HepG2 (cell line): ENCODE measurements around the gene PHKB. TPM values are rescaled to one million over a fixed set of nuclear protein-coding genes. Genes with fewer than 3 reads are reported as not detected.

Experiments used
- AHDC1 ChIP-seq: sonication (generic); formaldehyde crosslinking; IDR thresholded peaks from 2 replicates; pipeline ENCODE4 v1.5.1; 2020; ENCODE audit warnings: mild to moderate bottlenecking, missing genetic modification reagents, borderline replicate concordance
- EP300 ChIP-seq, 3 experiments: sonication (generic) in 1 of 3; formaldehyde crosslinking in 1 of 3; IDR thresholded peaks; 2 replicates each; pipeline versions ENCODE4 v1.5.1 to v1.6.1; 2011 to 2020; ENCODE audit warnings: low read depth in 2 of 3, low read length in 2 of 3, borderline replicate concordance in 1 of 3, improper control_type of control experiment in 1 of 3, mild to moderate bottlenecking in 1 of 3, missing genetic modification reagents in 1 of 3, moderate library complexity in 1 of 3
- FOXO1 ChIP-seq: sonication (generic); formaldehyde crosslinking; IDR thresholded peaks from 2 replicates; pipeline ENCODE4 v1.4.0; 2020; ENCODE audit warnings: missing genetic modification reagents
- HNRNPH1 ChIP-seq: fragments of 200-400 bp; formaldehyde crosslinking; optimal IDR thresholded peaks from 2 replicates; pipeline ENCODE3; 2017; ENCODE audit warnings: mild to moderate bottlenecking, low read depth, low read length
- IRF2 ChIP-seq: IDR thresholded peaks from 2 replicates; pipeline ENCODE4 v1.6.1; 2018; ENCODE audit warnings: missing genetic modification reagents, missing compliant biosample characterization
- RXRB ChIP-seq: IDR thresholded peaks from 2 replicates; pipeline ENCODE4 v1.6.1; 2016; ENCODE audit warnings: borderline replicate concordance, missing genetic modification reagents, missing compliant biosample characterization
- SIX1 ChIP-seq: sonication (generic); formaldehyde crosslinking; IDR thresholded peaks from 2 replicates; pipeline ENCODE4 v1.4.0; 2020; ENCODE audit warnings: missing genetic modification reagents, borderline replicate concordance
- SKI ChIP-seq: fragments of 450-650 bp; IDR thresholded peaks from one replicate; pipeline ENCODE4 v1.6.1; 2018; ENCODE audit warnings: mild to moderate bottlenecking; ENCODE audit not compliant: partially characterized antibody
- SMARCE1 ChIP-seq: fragments of 450-650 bp; IDR thresholded peaks from 2 replicates; pipeline ENCODE4 v1.6.1; 2017; ENCODE audit warnings: borderline replicate concordance
- YEATS2 ChIP-seq: sonication (generic); formaldehyde crosslinking; IDR thresholded peaks from 2 replicates; pipeline ENCODE4 v1.4.0; 2020; ENCODE audit warnings: missing genetic modification reagents, borderline replicate concordance
- ZBTB3 ChIP-seq: sonication (generic); formaldehyde crosslinking; IDR thresholded peaks from 2 replicates; pipeline ENCODE4 v1.4.0; 2020; ENCODE audit warnings: low read depth, mild to moderate bottlenecking, moderate library complexity, missing genetic modification reagents, borderline replicate concordance
- ZNF354B ChIP-seq: sonication (generic); formaldehyde crosslinking; IDR thresholded peaks from 2 replicates; pipeline ENCODE4 v1.8.0; 2022; ENCODE audit warnings: mild to moderate bottlenecking, missing genetic modification reagents
- ZNF362 ChIP-seq: sonication (generic); formaldehyde crosslinking; IDR thresholded peaks from 2 replicates; pipeline ENCODE4 v1.4.0; 2020; ENCODE audit warnings: missing genetic modification reagents, mild to moderate bottlenecking, borderline replicate concordance
- ZNF652 ChIP-seq: IDR thresholded peaks from 2 replicates; pipeline ENCODE4 v1.6.1; 2016; ENCODE audit warnings: low read depth, borderline replicate concordance
- polyA plus RNA-seq, 8 experiments: library from polyadenylated mRNA; depleted of rRNA in 3 of 8; stranded (reverse) in 7 of 8; unstranded in 1 of 8; fragments of >200 nt; fragmentation: Illumina TruSeq in 4 of 8; extraction: Trizol in 4 of 8; gene quantifications; 2 replicates each; pipeline versions ENCODE4 v1.2.1 to v1.2.3, GENCODE V29; 2011 to 2016; ENCODE audit warnings: low read depth in 4 of 8, missing spikeins in 1 of 8, mixed read lengths in 1 of 8; ENCODE audit not compliant: insufficient read depth in 1 of 8
- total RNA-seq, 5 experiments: library from RNA; depleted of rRNA; stranded (reverse); fragments of >200 nt; fragmentation: Illumina TruSeq; extraction: Trizol; gene quantifications; 2 replicates each; pipeline ENCODE4 v1.2.3, GENCODE V29; 2016; ENCODE audit warnings: low read depth in 1 of 5
- TF ChIP-seq, protein P1 (sequence below): sonication (generic); formaldehyde crosslinking; IDR thresholded peaks from 2 replicates; pipeline ENCODE4 v1.4.0; 2020; ENCODE audit warnings: mild to moderate bottlenecking, missing genetic modification reagents
- TF ChIP-seq, protein P2 (sequence below): sonication (generic); formaldehyde crosslinking; IDR thresholded peaks from 2 replicates; pipeline ENCODE4 v1.4.0; 2020; ENCODE audit warnings: missing genetic modification reagents
- TF ChIP-seq, protein P3 (sequence below): IDR thresholded peaks from 2 replicates; pipeline ENCODE4 v1.6.1; 2016; ENCODE audit warnings: low read depth

The PHKB gene
- total and polyA plus RNA-seq, 2 of the 13 experiments (the other 11 are each of a cell fraction or from before 2014, with no cell fraction given), result 66.0 to 80.8 TPM

DNA sequence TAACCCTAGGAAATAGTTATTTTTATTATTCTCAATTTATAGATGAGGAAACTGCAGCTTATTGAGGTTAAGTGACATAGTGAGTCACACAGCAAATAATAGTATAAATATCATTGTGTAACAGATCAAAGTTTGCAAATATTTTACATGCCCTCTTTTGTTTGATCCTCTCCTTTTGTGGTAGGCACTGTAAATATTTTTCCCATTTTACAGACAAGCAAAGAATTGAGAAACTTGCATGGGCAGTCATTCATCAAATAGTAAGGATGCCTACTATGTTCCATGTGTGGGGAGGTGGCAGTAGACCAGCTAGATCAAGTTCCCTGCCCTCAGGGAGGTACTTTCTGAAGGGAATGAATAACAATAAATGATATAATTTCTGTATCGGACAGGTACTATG is 173.0 kb downstream of the PHKB start (continued):
- TF ChIP-seq SIX1 (CRISPR knock-in tag), result peak; percentile 87; the same call in 1 of the 2 replicates
- TF ChIP-seq, protein P1, sequence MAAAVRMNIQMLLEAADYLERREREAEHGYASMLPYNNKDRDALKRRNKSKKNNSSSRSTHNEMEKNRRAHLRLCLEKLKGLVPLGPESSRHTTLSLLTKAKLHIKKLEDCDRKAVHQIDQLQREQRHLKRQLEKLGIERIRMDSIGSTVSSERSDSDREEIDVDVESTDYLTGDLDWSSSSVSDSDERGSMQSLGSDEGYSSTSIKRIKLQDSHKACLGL (CRISPR knock-in tag), result no peak
- TF ChIP-seq, protein P2, sequence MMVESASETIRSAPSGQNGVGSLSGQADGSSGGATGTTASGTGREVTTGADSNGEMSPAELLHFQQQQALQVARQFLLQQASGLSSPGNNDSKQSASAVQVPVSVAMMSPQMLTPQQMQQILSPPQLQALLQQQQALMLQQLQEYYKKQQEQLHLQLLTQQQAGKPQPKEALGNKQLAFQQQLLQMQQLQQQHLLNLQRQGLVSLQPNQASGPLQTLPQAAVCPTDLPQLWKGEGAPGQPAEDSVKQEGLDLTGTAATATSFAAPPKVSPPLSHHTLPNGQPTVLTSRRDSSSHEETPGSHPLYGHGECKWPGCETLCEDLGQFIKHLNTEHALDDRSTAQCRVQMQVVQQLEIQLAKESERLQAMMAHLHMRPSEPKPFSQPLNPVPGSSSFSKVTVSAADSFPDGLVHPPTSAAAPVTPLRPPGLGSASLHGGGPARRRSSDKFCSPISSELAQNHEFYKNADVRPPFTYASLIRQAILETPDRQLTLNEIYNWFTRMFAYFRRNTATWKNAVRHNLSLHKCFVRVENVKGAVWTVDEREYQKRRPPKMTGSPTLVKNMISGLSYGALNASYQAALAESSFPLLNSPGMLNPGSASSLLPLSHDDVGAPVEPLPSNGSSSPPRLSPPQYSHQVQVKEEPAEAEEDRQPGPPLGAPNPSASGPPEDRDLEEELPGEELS, result peak; percentile 78
- peak; percentile 77 for TF ChIP-seq SKI
- TF ChIP-seq FOXO1, result peak; percentile 88
- TF ChIP-seq EP300 (IDR thresholded peaks at IDR 0.05; ENCODE audit: low read depth in 2 of 2, low read length in 2 of 2), result peak; percentile 74 to 96
- peak; percentile 81; the same call in 1 of the 2 replicates for TF ChIP-seq EP300 (CRISPR knock-in tag; IDR thresholded peaks at IDR 0.05; ENCODE audit: borderline replicate concordance)
- TF ChIP-seq HNRNPH1, result no peak
- TF ChIP-seq YEATS2, result no peak
- no peak for TF ChIP-seq ZNF354B
- TF ChIP-seq ZBTB3 (CRISPR knock-in tag), result no peak
- TF ChIP-seq RXRB, result peak; percentile 70; the same call in 1 of the 2 replicates
- TF ChIP-seq, protein P3, sequence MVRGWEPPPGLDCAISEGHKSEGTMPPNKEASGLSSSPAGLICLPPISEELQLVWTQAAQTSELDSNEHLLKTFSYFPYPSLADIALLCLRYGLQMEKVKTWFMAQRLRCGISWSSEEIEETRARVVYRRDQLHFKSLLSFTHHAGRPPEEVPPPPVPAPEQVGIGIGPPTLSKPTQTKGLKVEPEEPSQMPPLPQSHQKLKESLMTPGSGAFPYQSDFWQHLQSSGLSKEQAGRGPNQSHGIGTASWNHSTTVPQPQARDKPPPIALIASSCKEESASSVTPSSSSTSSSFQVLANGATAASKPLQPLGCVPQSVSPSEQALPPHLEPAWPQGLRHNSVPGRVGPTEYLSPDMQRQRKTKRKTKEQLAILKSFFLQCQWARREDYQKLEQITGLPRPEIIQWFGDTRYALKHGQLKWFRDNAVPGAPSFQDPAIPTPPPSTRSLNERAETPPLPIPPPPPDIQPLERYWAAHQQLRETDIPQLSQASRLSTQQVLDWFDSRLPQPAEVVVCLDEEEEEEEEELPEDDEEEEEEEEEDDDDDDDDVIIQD (CRISPR knock-in tag), result peak; percentile 99
- TF ChIP-seq AHDC1 (CRISPR knock-in tag), result peak; percentile 92
- TF ChIP-seq ZNF652 (CRISPR knock-in tag), result no peak
- no peak for TF ChIP-seq ZNF362 (CRISPR knock-in tag)
- TF ChIP-seq IRF2 (CRISPR knock-in tag), result peak; percentile 55; the same call in 1 of the 2 replicates
- TF ChIP-seq SMARCE1, result peak; percentile 17; the same call in 1 of the 2 replicates
